ENCODE data around the gene AGK. TPM values are rescaled to one million over a fixed set of nuclear protein-coding genes. Genes with fewer than 3 reads are reported as not detected.
"Not testable (repeated sequence)": the region's sequence is repeated elsewhere in the genome, so short reads cannot be mapped to it uniquely, and the experiment has no call there.

The AGK gene
- total RNA-seq, 4 donors from 2014 or later: 8.4 to 47.0 (median 17.5) TPM

- Histone ChIP-seq H3K36me3 (peaks cover 0 to 14% (median 0%) of the 10 kb centered on the region in 3 donors), H3K27ac (no peak overlapping the region), H3K9me3 (peaks cover 0 to 13% (median 0%) of the 10 kb centered on the region in 4 donors), H3K4me1 (no peaks in the 10 kb centered on the region), H3K27me3 (no peaks in the 10 kb centered on the region), H3K4me3 (no peak overlapping the region)
- TF ChIP-seq CTCF (IDR thresholded peaks at IDR 0.05) (no peak), POLR2A (IDR thresholded peaks at IDR 0.05) (no peak)
- DNase-seq: no peak
These were observed 24.6 kb downstream of the AGK start for GRCh38 chr7:141575654-141576448.

GRCh38 chr7:141577043-141577839 lies 26.0 kb downstream of the AGK start:
- TF ChIP-seq POLR2A (IDR thresholded peaks at IDR 0.05) (no peak), CTCF (IDR thresholded peaks at IDR 0.05) (no peak)
- no peak for DNase-seq
- no peaks in the 10 kb centered on the region for H3K27me3 ChIP-seq
- H3K9me3 ChIP-seq: peaks cover 0 to 13% (median 0%) of the 10 kb centered on the region in 4 donors
- peaks cover 0 to 14% (median 0%) of the 10 kb centered on the region in 3 donors for H3K36me3 ChIP-seq
- no peak overlapping the region for H3K4me3 ChIP-seq
- no peaks in the 10 kb centered on the region for H3K4me1 ChIP-seq
- H3K27ac ChIP-seq: no peak overlapping the region

GRCh38 chr7:141579953-141580352 lies 28.7 kb downstream of the AGK start:
- DNase-seq, H3K27me3 ChIP-seq, H3K27ac ChIP-seq, H3K4me3 ChIP-seq, H3K4me1 ChIP-seq: not testable (repeated sequence)
- H3K9me3 ChIP-seq: peaks cover 0 to 13% (median 0%) of the 10 kb centered on the region in 4 donors
- H3K36me3 ChIP-seq: peaks cover 0 to 14% (median 0%) of the 10 kb centered on the region in 3 donors

GRCh38 chr7:141582063-141582462 lies 30.9 kb downstream of the AGK start:
- H3K27ac ChIP-seq, H3K36me3 ChIP-seq, H3K4me1 ChIP-seq: not testable (repeated sequence)

GRCh38 chr7:141584935-141585334 lies 33.7 kb downstream of the AGK start:
- Histone ChIP-seq H3K36me3 (no peaks in the 10 kb centered on the region), H3K27ac (no peak overlapping the region), H3K27me3 (no peaks in the 10 kb centered on the region)

More at GRCh38 chr7:141582063-141582462, 30.9 kb downstream of the AGK start:
- H3K27me3 ChIP-seq, DNase-seq, H3K4me3 ChIP-seq, H3K9me3 ChIP-seq: not testable (repeated sequence)

More at GRCh38 chr7:141584935-141585334, 33.7 kb downstream of the AGK start:
- TF ChIP-seq CTCF (IDR thresholded peaks at IDR 0.05): no peak
- no peak for TF ChIP-seq POLR2A (IDR thresholded peaks at IDR 0.05)
- DNase-seq: no peak
- no peak overlapping the region for H3K4me3 ChIP-seq
- H3K9me3 ChIP-seq: no peaks in the 10 kb centered on the region
- H3K4me1 ChIP-seq: no peaks in the 10 kb centered on the region

All from Peyer's patch (tissue), 4 donors.